HG02763 (cell line): ENCODE measurements around the gene GRP.

ENCODE experiments used
- ATAC-seq: cut with Tn5 transposase; IDR thresholded peaks from one replicate; pipeline ENCODE4 v1.9.1; 2021; ENCODE audit warnings: mild to moderate bottlenecking, moderate library complexity; ENCODE audit not compliant: unreplicated experiment

Gene GRP

DNA sequence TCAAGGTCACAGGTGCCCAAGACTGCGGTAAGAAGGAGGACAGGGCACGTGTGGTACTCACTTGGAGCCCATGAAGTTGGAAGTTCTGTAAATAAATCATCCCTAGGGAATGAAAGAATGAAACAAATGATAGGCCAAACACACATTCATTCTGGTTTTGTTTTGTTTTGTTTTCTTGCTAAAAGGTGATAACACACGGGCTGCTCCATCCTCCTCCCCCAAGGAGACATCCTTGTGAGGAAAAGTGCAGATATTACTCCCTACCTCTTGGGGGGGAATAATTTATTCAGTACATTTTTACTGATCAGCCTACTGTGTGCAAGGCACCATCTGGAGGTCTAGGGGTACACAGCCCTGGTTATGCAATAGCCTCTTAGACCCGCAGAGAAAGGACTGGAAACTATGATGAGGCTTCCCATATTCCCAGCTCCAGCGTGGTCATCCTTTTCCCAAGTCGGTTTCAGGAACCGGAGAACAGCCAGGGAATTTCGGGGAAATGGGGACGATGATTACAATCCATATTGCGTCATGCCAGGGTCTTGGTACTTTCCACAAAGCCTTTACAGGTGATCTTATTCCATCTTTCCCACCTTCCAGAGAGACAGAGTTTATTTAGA, 47.0 kb downstream of the GRP start:
- ATAC-seq, result no peak

DNA sequence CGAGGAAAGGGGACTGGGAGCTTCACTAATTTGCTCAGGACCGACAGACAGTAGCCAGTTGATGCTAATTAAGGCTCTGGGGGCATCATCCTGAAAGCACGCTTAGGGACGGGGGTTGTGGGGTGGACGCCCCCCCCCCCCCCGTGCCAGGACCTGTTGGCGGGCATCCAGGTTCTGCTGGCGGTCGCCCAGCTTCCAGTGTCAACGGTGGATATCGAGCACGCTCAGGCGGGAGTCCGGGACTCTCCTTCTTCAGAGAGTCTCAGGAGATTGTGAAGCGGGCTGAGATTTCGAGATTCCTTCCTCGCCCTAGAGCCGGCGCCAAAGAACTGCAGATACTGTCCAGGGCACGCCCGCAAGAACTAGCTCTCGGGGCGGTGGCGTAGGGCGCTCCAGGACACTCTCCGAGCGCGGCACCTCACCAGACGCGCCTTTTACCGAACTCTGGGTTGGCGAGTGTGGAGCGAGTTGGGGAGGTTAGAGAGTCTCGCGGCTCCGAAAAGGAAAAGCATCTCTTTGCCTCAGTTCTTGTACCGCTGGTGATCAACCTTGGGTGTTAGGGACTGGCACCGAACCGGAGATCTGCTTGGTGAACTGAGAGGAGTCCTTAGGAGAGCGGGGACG, 47.7 kb downstream of the GRP start:
- ATAC-seq, result no peak

DNA sequence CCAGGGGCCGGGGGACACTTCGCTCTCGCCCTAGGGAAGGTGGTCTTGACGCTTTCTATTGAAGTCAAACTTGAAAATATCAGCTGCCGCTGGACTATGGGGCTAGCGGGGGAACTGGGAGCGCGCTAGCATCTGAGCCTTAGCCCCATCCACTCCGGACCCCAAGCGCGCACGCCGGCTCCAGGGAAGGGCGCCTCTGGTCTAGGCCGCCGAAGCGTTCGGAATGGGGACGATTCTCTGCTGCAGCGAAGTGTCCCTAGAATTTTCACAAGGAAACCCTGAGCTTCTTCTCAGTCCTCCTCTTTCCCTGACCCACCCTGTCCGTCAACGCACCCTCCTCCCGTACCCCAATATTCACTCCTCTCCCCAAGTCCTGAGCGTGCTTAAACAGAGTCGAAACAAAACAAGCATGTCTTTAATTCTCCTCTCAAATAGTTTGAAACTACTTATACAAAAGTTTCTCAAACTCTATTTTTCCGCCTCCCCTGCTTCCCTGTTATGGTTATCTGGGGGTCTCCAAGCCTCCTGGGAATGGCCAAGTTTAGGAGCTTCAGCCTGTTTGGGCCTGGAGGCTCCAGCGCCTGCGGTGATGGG, 48.3 kb downstream of the GRP start:
- no peak for ATAC-seq

DNA sequence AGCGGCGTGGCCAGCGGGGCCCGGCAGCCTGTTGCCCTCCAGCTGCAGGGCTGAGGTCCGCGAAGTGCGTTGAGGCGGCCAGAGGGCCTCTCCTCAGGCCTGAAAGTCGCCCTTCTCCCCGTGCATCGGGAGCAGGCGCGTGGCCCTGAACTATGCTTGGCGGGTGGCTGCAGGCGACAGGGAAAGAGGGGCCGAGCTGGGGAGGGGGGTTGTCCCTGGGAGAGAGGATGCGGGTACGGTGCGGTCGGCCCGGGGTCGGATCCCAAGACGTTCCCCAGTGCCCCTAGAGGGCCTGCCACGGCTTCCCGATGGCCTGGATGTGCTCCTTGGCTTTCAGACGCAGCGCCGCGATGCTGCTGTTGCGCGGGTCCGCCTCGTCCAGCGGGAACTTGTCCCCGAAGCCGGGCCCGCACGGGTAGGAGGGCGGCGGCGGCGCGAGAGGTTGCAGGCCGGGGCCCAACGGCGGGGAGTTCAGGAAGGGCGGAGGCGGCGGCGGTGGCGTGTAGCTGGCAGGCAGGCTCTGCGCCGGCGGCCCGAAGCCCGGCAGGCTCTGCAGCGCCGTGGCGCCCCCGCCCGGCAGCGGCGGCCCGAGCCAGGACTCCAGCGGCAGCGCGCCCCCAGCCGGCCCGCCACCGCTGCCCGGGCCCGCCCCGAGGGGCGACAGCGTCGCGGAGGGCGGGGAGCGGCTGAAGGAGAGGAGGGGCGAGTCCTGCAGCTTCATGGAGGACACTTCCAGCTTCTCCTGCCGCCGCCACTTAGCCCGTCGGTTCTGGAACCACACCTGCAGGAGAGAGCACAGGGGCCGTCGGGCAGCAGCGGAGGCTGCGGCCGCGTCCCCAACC, 49.0 kb downstream of the GRP start:
- no peak for ATAC-seq

DNA sequence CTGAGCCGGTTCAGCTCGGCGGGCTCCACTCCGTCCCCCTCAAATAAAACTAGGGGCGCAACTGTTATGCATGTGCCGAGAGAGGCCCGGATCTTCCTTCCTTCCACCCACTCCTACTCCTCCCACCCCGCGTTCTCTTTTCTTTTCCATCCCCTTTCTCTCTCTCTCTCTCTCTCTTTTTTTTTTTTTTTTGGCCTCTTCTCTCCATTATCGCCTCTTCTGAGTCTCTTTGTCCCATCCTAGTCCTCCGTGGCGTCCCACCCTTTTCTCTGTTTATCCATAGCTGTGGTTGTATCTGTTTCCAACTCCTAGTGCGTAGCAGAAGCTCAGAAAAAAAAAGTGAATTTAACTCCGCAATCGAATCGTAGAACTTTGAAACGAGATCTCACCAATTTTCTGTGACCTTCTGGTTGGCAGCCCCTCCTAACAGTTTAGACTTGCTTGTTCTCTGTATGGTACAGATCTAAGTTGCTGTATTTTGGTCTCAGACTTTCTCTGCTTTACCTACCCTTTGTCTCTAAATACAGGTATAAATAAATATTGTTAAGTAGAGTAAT, 49.7 kb downstream of the GRP start:
- ATAC-seq, result no peak

DNA sequence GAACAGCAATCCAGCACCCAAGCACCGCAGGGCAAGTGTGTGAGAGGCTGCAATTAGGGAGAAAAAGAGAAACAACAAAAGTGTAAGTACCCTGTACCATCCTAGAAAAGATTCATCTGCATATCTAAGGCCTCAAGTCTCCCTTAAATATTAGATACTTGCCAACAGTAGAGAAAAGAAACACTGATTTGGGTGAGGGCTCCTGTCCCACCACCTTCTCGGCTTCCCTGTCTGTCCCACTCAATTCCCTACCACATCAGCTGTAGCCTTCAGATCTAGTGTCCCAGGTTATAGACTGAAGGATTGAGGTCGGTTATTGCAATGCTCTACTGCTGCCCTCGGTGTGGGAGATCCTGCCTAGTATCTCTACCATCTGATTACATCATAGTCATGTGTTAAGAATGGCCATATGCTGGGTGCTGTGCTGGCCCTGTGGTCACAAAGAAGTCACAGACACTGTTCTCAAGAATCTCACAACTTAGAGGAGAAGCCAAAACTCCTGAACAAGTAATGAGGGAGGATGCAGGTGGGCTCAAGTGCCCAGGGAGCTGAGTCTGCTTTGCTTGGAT, 50.8 kb downstream of the GRP start:
- no peak for ATAC-seq

DNA sequence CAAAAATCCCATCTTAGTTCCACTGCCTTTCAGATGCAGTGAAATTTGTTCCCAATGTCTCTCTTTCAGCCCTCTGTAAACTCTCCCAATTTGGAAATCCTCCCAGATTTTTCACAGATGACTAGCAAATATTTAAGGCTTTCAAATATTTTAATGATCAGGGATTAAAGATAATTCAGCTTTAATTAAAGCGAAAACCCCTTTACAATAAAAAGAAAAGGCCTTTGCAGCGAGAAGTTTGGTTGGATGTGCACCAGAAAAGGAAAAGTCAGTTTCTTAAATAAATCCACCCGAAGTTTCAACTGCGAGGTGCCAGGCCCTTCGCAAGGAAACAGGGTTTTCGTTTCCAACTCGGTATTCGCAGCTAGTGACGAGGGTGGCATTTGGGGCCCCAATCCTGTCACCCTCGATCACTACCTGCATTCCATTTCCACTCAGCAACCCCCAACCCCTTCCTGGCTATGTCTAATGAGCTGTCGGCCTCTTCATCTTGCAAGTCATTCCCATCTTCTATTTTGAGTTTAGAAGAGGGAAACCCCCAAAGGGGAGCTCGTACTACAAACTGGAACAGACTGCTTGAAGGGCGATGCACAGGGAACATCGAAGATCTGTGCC, 51.8 kb downstream of the GRP start:
- no peak for ATAC-seq

DNA sequence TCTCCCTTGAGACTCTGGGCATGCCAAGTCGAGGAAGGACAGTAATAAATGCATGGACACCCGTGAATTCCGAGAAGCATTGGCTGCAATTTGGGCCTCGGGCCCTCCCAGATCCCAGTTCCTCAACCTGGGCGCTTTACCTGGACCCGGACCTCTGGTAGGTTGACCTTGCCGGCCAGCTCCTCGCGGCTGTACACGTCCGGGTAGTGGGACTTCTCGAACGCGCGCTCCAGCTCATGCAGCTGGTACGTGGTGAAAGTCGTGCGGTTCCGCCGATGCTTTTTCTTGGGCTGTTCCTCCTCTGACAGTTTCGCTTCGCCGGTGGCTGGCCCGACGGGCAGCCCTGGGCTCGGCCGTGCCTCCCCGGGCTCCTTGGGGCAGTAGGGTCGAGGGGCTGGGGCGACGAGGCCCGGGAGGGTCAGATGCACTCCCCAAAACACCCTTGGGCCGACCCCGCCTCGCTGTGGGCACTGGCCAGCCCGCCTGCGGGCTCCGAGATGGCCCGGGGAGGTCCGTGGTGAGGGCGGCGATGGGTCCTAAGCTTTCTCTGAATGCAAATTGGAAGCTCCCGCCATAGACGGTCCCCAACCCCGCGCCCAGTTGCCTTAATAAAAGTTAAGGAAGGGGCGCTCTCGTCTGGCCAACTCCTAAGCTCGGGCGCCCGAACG, 52.4 kb downstream of the GRP start:
- no peak for ATAC-seq

DNA sequence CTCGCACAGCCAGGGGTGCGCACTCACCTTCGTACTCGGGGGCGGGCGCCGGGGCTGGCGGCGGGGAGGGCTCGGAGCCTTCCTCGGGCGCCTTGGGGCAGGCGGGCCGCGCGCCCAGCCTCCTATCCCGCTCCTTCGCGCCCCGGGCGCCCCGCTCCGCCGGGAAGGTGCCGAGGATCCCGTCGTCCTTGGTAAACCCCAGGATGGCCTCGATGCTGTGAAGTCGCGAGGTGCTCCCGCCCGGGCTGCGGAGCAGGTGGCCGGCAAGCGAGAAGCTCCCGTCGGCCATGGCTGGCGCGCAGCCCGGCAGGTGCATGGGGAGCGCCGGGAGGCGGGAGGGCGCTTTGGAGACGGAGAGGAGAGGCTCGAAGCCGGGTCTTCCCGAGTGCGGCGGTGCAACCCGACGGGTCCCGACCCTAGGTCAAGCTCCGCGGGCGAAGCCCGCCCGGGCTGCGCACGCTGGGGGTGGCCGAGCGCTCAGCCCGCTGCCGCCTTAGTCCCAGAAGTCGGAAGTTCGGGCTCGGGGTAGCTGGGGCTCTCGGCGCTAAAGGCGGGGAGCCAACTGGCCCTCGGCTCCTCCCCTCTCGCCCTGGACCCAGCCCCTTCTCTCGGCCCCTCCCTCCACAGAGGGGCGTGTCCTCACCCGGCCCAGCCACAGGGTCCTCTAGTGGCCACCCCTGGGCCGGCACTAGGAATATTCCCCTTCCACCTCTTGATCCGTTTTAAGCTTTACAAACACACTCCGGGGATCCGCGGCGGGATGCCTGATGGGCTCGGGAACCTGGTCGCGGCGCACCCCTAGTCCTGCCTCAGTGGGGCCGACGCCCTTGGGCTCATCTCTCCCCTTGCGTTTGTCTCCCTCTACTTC, 53.2 kb downstream of the GRP start, which contains the start of gene RAX:
TSS of gene RAX (minus strand) at position 564 of the 868 bp plus-strand sequence. CDS start at position 316, 248 bp downstream.
- ATAC-seq, result no peak

DNA sequence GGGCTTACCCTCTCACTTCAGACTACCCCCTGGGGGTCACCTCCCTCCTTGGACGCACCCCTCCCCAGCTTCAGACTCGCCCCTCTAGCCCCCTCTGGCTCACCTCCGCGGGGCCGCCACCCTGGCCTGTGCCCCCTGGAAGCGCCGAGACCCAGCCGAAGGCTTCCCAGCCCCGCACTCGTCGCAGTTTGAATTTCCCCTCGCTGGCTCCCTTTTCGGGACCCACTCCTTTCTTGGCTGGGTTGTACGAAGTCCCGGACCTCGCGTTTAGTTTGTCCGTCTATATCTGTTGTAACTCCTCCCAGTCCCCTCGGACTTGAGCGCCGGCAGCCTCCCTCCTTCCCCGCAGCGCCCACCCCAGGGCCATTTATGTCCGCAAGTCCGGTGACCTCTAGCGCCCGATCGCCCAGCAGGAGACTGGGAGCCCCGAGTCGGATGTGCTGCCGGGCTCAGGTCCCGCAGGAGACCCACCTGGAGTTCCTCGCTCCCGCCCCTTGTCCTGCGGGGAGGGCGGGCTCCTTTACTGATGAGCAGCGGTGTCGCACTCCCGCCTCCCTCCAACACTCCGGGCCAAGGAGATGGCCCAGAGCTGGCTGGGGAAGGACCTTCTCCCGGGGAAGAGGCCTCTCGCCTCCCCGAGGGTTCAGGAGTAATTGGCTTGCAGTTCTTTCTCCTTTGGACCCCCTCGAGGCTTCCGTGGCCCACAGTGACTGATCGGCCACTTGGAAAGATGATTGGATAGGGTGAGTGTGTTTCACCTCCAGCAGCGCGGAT, 54.0 kb downstream of the GRP start:
- no peak for ATAC-seq

DNA sequence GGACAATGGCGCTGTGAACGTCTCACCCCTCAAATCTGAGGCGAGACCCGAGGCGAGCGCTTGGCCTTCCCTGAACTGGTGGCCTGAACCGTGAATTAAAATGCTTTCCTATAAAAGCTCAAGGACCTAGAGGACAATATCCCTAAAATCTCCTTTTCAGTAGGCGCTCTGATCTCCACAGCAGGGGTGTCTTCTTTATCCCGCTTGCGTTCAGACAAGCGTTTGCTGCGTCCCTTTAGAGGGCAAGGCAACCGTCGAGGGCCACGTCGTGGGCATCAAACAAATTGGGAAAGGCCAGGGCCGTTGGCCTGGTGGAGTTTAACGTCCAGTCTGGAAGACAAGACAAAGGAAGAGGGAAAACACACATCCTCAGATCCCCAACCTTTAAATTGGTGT, 54.6 kb downstream of the GRP start:
- ATAC-seq, result no peak

DNA sequence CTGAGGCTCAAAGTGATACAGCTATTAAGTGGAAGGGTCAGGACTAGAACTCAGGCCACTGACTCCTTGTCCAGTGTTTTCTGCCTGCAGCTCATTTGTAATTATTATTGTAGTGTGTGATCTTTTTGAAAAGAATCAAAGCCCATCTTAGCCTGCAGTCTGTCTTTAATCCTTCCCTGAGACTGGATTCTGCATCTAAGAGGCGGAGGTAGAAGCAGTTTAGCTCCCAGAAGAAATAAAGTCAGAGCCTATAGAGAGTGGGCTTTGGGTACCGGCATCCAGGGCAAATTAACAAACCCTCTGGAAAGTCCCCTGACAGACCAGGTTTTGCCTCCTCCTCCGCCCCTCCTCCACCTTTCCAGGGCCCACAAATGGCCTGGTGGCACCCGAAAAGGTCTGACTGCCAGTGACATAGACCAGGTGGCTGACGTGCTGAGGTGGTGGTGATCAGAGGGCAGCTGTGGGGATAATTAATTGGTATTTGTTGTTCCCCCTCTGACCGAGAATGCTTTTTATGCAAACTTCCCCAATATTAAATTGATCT, 55.5 kb downstream of the GRP start:
- no peak for ATAC-seq

DNA sequence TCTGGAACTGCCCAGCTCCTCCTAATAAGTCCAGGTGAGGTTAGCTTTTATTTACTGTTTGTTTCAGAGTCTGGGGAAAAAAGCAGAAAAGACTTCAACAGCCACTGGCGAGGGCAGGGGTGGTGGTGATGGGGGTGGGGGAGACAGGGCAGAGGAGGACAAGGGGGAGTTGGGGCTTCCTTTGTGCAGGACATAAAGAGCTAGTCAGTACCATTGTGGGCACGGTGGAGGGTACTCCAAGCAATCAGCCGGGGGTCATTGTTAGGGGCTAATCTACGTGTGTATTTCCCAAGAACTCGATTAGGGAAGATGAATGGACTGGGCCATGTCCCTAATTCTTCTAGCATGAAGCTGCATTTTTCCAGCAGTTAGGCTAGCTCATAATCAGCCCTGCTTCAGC, 56.1 kb downstream of the GRP start:
- ATAC-seq, result no peak

DNA sequence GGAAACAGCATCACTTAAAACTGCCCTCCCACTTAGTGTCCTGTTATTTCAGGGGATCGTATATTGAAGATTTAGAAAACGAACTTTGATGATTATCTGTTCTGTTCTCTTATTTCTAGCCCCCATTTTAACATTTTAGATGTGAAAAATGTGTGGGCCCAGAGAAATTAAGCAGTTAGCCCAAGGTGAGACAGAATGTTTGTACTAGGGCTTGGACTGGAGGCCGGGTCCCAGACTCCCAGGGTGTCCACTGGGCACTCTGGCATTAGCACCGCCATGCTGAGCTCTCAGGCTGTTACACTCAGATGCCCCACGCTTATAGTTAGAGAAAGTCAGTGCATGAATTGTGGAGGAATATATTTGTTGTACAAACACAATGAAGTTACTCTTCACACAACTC, 58.8 kb downstream of the GRP start:
- ATAC-seq, result no peak

DNA sequence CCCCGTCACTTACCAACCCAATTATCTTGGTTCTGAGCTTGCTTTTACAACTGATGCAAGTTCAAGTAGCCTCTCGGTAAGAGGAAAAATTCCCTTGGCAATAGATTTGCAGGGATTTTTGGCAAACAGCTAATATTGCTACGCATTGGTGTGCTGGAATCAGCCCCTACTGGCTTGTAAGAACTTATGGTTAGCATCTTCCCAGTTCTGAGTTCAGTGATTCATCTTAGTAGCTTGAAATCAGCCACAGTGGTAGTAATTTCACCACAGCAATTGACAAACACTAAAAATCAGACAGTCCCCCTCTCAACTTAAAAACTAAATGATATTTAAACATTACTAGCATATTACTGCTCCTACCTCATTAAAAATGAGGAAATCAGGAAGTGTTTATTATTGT, 59.2 kb downstream of the GRP start:
- no peak for ATAC-seq

DNA sequence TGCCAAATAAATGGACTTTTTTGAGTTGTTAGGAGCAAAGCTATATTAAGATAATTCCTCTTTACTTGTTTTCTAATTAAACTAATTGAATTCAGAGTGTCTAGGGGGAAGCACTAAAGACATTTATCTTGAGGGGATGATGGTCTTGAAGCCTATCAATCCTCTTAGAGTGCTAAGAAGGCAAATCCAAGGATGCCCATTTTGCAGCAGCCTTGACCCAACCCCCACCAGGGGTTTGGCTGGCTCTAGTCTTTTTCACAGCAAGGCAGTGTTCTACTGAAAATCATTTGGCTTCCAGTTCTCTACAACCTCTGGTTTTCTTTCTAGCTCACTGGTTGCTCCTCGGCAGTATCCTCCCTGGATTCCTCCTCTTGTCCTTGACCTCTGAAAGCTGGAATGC, 59.8 kb downstream of the GRP start:
- ATAC-seq, result no peak
